ENCODE measurements around the gene KIF26B. TPM values are rescaled to one million over a fixed set of nuclear protein-coding genes. Genes with fewer than 3 reads are reported as not detected.

The KIF26B gene
- polyA plus RNA-seq, 2 of the 4 experiments (the other 2 are of a cell fraction), result 0.01 to 0.04 TPM

GRCh38 chr1:245453541-245453940, 298.8 kb downstream of the KIF26B start:
- H3K4me3 ChIP-seq, result no peak overlapping the region
- POLR2A ChIA-PET, result no interaction called here
- ATAC-seq (no peak), DNase-seq (ENCODE audit: low read depth in 1 of 2, low spot score in 1 of 2) (no peak), FAIRE-seq (no peak)
- H3K4me2 ChIP-seq, result no peak overlapping the region
- no peaks in the 10 kb centered on the region; the same call in 2 of the 3 replicates for H3K9me3 ChIP-seq
- no peaks in the 10 kb centered on the region for H3K4me1 ChIP-seq
- no peak overlapping the region for H3K27ac ChIP-seq
- 57% methylated on average over 4 of the region's 4 CpGs for WGBS (ENCODE audit: missing lambda C conversion rate)
- no peak for TF ChIP-seq SREBF2 (IDR thresholded peaks at IDR 0.05)
- TF ChIP-seq ZFP36 (IDR thresholded peaks at IDR 0.05; ENCODE audit: borderline replicate concordance, partially characterized antibody), result no peak
- TF ChIP-seq CHD4 (IDR thresholded peaks at IDR 0.05; ENCODE audit: borderline replicate concordance), result no peak
- TF ChIP-seq TP53 (CRISPR knock-in tag; IDR thresholded peaks at IDR 0.05), result no peak
- no peak for TF ChIP-seq TFCP2L1 (CRISPR knock-in tag; IDR thresholded peaks at IDR 0.05)
- no peak for TF ChIP-seq CBX8 (IDR thresholded peaks at IDR 0.05)
- TF ChIP-seq ESRRA (IDR thresholded peaks at IDR 0.05; ENCODE audit: borderline replicate concordance, low read length), result no peak
- no peak for TF ChIP-seq HOXB13 (CRISPR knock-in tag; IDR thresholded peaks at IDR 0.05; ENCODE audit: low read depth)
- TF ChIP-seq KDM1A (IDR thresholded peaks at IDR 0.05; ENCODE audit: low read depth), result no peak
- TF ChIP-seq POLR2A (IDR thresholded peaks at IDR 0.05; ENCODE audit: low read length), result no peak
- TF ChIP-seq RCOR1 (IDR thresholded peaks at IDR 0.05; ENCODE audit: low read depth, low read length), result no peak
- no peak for TF ChIP-seq ZNF302 (CRISPR knock-in tag; IDR thresholded peaks at IDR 0.05)
- no peak for TF ChIP-seq MYC (IDR thresholded peaks at IDR 0.05; ENCODE audit: borderline replicate concordance, low read length)
- no peak for TF ChIP-seq KDM5A (IDR thresholded peaks at IDR 0.05)
- CTCF ChIA-PET, result no interaction called here

- no peak for DNase-seq (ENCODE audit: low read depth in 1 of 2, low spot score in 1 of 2)
- TF ChIP-seq POLR2AphosphoS2 (conservative IDR thresholded peaks at IDR 0.05; ENCODE audit: low read length), result no peak
- TF ChIP-seq PBX3 (IDR thresholded peaks at IDR 0.05), result no peak
- TF ChIP-seq NFE2L2 (conservative IDR thresholded peaks at IDR 0.05; ENCODE audit: low read length), result no peak
- TF ChIP-seq JUNB (IDR thresholded peaks at IDR 0.05), result no peak
- TF ChIP-seq FOSB (CRISPR knock-in tag; IDR thresholded peaks at IDR 0.05), result no peak
- TF ChIP-seq EP300 (IDR thresholded peaks at IDR 0.05), result no peak
- TF ChIP-seq ZNF302 (CRISPR knock-in tag; IDR thresholded peaks at IDR 0.05), result no peak
- TF ChIP-seq ZC3H11A (IDR thresholded peaks at IDR 0.05), result no peak
- no peak for TF ChIP-seq E2F6 (IDR thresholded peaks at IDR 0.05; ENCODE audit: borderline replicate concordance, low read depth)
- no peak for TF ChIP-seq FOSL2 (IDR thresholded peaks at IDR 0.05)
- no peak for TF ChIP-seq FOSL2 (CRISPR knock-in tag; IDR thresholded peaks at IDR 0.05)
- no peak for TF ChIP-seq CEBPB (IDR thresholded peaks at IDR 0.05)
- no peak for TF ChIP-seq ZSCAN20 (CRISPR knock-in tag; IDR thresholded peaks at IDR 0.05)
- no peak for TF ChIP-seq CHD2 (IDR thresholded peaks at IDR 0.05; ENCODE audit: low read length, partially characterized antibody)
- TF ChIP-seq CTCF (IDR thresholded peaks at IDR 0.05), result no peak
- no peak for TF ChIP-seq REST (IDR thresholded peaks at IDR 0.05)
- no peak for TF ChIP-seq CBX2 (IDR thresholded peaks at IDR 0.05; ENCODE audit: borderline replicate concordance, low read depth)
- no peak for TF ChIP-seq FOXS1 (CRISPR knock-in tag; IDR thresholded peaks at IDR 0.05)
- TF ChIP-seq KDM1A (IDR thresholded peaks at IDR 0.05; ENCODE audit: low read depth), result no peak
- TF ChIP-seq JUN (IDR thresholded peaks at IDR 0.05), result no peak
- no peak for TF ChIP-seq EHMT2 (IDR thresholded peaks at IDR 0.05; ENCODE audit: low read depth)
- POLR2A ChIA-PET, result no interaction called here
- CTCF ChIA-PET, result no interaction called here
- Histone ChIP-seq H3K9me3 (no peaks in the 10 kb centered on the region; the same call in 2 of the 3 replicates), H3K4me2 (no peak overlapping the region), H3K4me3 (no peak overlapping the region), H3K27ac (no peak overlapping the region), H3K4me1 (no peaks in the 10 kb centered on the region)
- WGBS (ENCODE audit: missing lambda C conversion rate), result 28% methylated on average over 2 of the region's 2 CpGs
- no peak for ATAC-seq
- FAIRE-seq, result no peak
Measured at GRCh38 chr1:245454051-245454450, 299.3 kb downstream of the KIF26B start.

All from A549 (cell line).